Measurements from ENCODE around the gene MCM9.

DNA sequence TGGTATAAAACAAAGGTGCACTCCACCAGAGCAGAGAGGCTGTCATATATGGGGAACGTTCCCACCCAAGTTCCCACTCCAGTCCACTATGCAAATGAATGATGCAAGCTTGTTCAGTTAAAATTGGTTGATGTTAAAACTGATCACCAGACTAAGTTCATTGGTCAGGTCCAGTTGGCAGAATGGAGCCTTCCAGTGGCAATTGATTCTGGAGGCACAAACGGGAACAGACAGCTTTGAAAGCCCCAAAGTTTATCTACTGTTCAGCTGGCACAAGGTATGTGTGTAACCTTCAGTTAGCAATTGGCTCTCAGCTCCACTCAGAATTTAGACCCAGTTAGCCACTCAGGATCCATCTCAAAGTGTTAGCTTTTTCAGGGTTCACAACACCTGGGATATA is 164.1 kb downstream of the MCM9 start:
- TF ChIP-seq JUN (CRISPR knock-in tag; IDR thresholded peaks at IDR 0.05) (no peak), CTCF (IDR thresholded peaks at IDR 0.05) (no peak), FOXP4 (CRISPR knock-in tag; IDR thresholded peaks at IDR 0.05) (no peak), ZNF416 (CRISPR knock-in tag; IDR thresholded peaks at IDR 0.05) (no peak), KAT7 (CRISPR knock-in tag; IDR thresholded peaks at IDR 0.05; ENCODE audit: borderline replicate concordance) (no peak), ZNF263 (CRISPR knock-in tag; IDR thresholded peaks at IDR 0.05; ENCODE audit: low read depth) (no peak), PRRX2 (CRISPR knock-in tag; IDR thresholded peaks at IDR 0.05) (no peak), ZNF532 (CRISPR knock-in tag; IDR thresholded peaks at IDR 0.05; ENCODE audit: borderline replicate concordance) (no peak), ELF4 (CRISPR knock-in tag; IDR thresholded peaks at IDR 0.05; ENCODE audit: low read depth) (no peak), FOXP1 (CRISPR knock-in tag; IDR thresholded peaks at IDR 0.05; ENCODE audit: borderline replicate concordance) (no peak), FOXJ3 (CRISPR knock-in tag; IDR thresholded peaks at IDR 0.05; ENCODE audit: borderline replicate concordance) (no peak)
- TF ChIP-seq, protein P1, sequence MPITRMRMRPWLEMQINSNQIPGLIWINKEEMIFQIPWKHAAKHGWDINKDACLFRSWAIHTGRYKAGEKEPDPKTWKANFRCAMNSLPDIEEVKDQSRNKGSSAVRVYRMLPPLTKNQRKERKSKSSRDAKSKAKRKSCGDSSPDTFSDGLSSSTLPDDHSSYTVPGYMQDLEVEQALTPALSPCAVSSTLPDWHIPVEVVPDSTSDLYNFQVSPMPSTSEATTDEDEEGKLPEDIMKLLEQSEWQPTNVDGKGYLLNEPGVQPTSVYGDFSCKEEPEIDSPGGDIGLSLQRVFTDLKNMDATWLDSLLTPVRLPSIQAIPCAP (CRISPR knock-in tag; IDR thresholded peaks at IDR 0.05): no peak

Data from WTC11 (cell line).